Measurements from ENCODE around the gene VPS54.

GRCh38 chr2:64012115-64012514, 7.1 kb downstream of the VPS54 start:
- TF ChIP-seq CTCF (conservative IDR thresholded peaks at IDR 0.05) (no peak), EZH2 (IDR thresholded peaks at IDR 0.05; ENCODE audit: low read depth) (no peak)

Measured in PC-9 (cell line).